ENCODE results near the gene IQGAP2.
"Not testable (repeated sequence)": the region's sequence is repeated elsewhere in the genome, so short reads cannot be mapped to it uniquely, and the experiment has no call there.

IQGAP2 gene

DNA sequence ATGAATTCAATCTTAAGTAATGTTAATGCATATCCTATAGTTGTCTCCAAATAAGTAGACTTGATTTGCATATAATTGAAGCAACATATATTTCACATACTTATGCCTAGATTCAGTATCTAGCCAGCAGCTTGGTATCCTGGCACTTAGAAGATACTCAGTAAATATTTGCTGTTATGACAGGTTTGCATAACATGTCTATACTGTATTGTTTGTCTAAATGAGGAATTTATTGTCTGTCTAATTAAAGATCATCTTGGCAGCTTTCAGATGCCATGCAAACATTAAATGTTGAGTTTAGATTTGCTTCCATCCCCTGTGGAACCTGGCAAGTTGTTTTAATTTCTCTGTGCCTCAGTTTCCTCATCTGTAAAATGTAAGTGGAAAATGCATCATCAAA is 9.4 kb downstream of the IQGAP2 start:
- no peak for DNase-seq (ENCODE audit: low read depth in 2 of 2)

DNA sequence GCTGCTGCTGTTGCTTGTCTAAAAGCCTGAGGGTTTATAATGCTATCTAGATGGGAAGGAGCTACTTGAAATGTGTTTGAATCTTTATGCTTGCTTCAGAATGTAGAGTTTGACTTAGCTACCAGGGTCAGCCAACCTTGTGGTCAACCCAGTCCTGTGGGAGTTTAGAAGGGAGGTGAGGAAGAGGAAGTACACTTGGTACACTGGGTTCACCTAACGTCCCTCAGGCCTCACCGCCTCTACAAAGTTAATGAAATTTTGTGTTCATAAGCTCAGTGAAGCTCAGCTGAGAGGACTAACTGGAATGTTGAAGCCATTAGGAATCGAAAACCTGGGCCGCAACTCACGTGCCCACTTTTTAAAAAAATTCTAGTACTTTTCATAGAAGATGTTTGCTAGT is 10.7 kb downstream of the IQGAP2 start:
- no peak for DNase-seq (ENCODE audit: low read depth in 2 of 2)

DNA sequence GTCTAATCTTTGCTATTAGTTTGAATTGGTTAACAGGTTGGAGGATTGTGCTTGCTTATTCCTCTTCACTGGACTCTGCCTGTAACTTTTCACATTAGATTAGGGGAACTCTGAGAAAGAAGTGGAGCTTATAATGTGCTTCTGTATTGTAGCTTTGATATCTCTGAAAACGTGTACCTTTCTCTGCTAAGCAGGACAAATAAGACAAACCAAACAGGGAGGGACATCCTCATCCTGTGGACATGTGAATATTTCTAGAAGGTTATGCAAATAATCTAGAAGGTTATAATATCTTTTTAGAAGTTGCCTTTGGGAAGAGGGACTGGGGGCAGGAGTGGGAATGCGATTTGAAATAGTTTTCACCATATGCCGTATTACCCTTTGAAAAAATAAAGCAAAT is 11.7 kb downstream of the IQGAP2 start:
- DNase-seq (ENCODE audit: low read depth in 2 of 2) = no peak

DNA sequence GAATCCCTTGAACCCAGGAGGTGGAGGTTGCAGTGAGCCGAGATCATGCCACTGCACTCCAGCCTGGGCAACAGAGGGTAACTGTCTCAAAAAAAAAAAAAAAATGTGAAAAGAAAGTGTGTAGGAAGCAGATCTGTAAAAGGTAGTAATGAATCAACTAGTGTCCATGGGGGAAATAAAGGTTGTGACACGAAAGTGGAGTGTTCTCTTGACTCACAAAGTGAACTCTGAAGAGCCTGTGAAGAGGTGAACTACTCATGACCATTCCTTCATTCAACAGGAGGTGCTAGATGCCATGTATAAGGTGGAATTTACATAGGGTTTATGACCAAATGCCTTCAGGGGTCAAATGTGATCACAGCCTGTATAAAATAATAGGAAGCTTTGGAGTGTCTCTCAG is 12.8 kb downstream of the IQGAP2 start:
- no peak for DNase-seq (ENCODE audit: low read depth in 2 of 2)

DNA sequence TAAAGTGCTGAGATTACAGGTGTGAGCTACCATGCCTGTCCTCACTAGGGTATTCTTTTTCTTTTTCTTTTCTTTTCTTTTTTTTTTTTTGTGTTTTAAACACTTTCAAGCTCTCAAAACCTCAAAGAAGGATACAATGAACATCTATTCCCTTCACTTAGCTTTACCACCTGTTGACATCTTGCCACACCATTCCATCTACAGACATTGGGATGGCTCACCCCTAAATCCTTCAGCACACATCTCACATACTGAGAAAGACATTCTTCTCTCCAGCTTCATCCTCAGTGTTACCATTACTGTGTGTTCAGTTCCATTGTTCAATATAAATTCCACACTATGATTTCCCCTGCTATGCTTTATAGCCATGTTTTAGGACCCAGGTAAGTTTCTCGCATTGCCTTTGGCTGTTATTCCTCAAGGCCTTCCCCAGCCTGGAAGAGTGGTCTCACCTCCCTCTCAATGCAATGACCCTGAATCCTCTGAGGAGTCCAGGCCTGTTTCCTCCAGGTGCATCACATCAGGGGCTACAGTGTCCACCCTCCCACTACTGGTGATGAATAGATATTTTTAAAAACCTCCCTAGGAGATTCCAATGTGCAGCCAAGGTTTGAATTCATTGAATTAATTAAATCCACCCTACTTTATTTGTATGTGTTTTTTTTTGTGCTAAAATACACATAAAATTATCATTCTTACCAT is 16.7 kb downstream of the IQGAP2 start:
- no peak for DNase-seq (ENCODE audit: low read depth in 2 of 2)

DNA sequence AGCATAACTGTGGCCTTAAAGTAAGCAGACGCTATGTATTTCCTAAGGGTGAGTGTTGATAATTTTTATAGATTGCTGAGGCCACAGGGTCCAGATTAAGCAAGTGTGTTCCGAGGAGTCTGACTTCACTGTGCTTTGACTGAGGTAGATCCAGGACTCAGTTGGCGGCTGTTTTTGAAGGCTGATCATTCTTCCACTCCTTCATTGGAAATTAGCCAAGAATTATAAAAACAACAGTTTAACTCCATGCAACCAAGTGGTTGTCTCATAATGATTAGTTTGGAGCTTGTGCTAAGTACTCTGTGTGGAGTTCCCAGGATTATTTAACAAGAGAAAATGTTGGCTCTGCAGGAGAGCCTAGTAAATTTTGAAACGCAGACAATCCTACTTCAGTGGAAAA is 19.1 kb downstream of the IQGAP2 start:
- DNase-seq (ENCODE audit: low read depth in 2 of 2) = no peak

DNA sequence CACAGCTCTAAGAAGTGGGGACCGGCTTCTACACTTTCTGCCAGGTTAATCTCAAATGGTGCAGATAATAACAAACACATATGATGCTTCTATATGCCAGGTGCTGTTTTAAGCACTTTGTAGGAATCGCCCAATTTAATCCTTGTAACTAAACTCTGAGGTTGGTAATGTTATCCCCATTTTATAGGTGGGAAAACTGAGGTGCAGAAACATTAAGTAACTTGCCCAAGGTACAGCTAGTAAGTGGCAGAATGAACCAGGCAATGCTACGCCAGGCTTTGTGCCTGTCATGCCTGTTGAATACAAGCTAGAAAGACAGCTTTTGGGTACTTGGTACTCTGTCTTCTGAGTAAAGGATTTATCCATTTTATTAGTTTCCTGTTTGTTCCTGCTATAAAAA is 19.7 kb downstream of the IQGAP2 start:
- no peak for DNase-seq (ENCODE audit: low read depth in 2 of 2)

DNA sequence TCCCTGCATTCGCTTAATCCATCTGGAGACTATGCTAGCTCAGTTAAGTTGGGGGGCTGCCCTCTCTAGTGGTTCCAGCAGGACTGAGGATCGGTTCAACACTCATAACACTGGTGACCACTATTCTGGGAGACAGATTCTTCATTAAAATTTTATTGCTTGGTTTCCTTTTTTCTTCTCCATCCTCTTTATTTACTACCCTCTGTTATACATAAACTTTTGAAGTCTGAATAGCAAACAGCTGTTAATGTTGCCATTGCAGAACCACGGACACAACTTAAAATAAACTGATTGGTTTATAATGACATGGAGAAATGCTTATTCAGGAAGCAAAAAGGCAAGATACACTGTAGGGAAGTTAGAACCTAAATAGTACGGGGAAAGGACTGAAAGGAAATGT is 22.1 kb downstream of the IQGAP2 start:
- DNase-seq (ENCODE audit: low read depth in 2 of 2) = no peak

DNA sequence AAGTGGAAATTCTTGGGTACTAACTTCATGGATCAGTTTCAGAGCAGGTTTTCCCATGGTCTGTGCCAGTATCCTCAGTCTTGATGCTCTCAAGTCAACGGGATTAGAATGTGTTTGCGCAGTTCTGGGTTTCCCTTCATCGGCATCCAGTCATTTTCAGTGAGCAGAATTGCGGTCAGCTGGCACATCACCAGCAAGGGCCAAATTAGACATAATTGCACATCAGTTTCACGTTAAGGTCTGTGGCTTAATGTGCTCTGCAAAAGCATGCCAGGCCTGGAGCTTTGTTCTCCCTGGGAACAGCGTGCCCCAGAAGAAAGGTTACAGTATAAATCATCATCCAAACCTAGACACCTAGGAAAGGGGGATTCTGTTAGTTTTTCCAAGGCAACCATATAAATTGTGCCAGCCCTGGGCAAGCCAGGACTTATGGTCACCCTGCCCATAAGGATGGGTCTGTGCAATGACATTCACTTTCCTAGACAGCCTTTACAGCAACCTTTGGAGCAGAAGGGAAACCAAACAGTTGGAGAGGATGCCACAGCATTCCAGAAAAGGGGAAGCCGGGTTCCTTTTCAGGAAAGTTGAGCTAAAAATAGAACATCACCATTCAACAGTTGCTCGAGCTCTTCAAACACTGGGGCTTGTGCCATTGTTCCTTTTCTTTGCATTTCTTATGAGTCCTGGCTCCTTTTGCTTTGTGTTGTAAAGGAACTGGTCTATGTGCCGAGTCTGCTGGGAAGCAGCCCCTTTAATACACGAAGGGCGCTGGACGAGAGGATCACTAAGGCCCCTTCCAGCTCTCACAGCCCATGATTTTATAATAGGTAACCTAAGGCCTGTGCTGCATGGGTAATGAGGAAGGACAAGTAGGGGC is 23.1 kb downstream of the IQGAP2 start:
- no peak for DNase-seq (ENCODE audit: low read depth in 2 of 2)

DNA sequence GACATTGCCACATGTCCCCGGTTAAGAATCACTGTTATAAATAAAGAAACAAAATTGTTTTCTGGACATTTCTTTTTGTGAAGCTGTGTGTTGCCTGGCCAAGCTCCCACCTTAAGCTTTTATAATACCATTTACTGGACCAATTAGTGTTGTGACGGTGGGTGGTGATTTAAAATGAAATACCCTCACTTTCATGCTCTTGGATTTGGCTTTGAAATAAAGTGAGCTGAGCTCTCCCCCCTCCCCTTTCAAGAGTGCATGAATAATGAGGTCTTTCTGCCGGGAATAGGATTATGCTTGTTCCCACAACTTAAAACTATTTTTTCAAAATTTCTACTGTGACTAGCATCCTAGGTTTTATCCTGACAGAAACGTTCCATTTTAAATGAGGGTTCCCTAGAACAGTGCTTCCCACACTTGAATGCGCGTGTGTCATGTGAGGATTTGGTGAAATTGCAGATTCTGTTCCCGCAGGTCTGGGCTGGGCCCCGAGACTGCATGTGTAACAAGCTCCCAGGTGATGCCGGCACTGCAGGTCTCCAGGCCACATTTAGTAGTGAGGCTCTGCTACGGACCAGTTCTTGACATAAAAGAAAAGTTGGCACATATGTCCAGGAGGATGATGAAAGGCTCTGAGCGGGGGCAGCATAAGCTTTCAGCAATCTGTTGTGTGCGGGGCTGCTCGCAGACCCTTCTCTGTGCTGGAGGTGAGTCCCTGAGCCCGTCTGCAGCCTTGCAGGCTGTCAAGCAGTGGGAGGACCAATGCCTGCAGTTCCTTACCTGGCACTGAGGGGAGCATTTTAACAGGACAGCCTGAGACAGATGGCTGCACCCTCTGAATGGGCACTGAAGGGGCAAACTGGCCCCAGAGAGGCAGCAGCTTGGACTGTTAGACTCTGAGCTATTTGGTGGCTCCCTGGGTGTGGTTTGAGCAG is 24.4 kb downstream of the IQGAP2 start:
- no peak for DNase-seq (ENCODE audit: low read depth in 2 of 2)

DNA sequence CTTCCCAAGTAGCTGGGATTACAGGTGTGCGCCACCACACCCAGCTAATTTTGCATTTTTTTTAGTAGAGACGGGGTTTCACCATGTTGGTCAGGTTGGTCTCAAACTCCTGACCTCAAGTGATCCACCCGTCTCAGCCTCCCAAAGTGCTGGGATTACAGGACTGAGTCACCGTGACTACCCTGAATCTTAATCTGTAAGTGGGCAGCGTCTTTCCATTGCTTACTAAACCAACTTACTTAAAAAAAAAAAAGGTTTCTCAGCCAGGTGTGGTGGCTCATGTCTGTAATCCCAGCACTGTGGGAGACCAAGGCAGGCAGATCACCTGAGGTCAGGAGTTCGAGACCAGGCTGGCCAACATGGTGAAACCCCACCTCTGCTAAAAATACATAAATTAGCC is 25.5 kb downstream of the IQGAP2 start:
- DNase-seq (ENCODE audit: low read depth in 2 of 2) = not testable (repeated sequence)

DNA sequence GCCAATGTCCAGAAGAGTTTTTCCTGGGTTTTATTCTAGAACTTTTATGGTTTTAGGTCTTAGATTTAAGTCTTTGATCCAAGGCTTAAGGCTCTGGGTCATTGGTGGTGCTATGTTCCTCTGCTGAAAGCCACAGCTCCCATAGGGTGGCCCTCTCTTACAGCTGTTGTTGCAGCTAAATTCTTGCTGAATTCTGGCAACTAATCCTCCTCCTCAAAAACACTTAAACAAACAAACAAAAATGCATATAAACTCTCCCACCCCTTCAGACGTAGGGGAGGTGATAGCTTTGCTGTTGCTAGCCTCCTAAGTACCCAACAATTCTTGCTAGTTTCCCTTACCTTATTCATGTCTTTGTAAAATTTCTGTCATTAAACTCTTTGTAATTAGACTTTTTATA is 30.2 kb downstream of the IQGAP2 start:
- no peak for DNase-seq (ENCODE audit: low read depth in 2 of 2)

DNA sequence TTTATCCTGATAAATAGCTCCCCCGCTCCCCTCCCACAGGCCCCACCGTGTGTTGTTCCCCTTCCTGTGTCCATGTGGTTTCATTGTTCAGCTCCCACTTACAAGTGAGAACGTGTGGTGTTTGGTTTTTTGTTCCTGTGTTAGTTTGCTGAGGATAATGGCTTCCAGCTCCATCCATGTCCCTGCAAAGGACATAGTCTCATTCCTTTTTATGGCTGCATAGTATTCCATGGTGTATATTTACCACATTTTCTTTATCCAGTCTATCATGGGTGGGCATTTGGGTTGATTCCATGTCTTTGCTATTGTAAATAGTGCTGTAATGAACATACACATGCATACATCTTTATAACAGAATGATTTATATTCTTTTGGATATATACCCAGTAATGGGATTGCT is 34.4 kb downstream of the IQGAP2 start:
- not testable (repeated sequence) for DNase-seq (ENCODE audit: low read depth in 2 of 2)

DNA sequence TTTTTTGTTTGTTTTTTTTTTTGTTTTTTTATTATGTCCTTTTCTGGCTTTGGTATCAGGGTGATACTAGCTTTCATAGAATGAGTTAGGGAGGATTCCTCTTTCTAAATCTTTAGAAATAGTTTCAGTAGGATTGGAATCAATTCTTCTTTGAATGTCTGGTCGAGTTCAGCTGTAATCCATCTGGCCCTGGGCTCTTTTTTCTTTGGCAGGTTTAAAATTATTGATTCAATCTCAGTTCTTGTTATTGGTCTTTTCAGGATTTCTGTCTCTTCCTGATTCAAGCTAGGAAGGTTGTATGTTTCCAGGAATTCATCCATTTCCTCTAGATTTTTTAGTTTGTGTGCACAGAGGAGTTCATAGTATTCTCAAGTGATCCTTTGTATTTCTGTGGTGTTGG is 34.9 kb downstream of the IQGAP2 start:
- DNase-seq (ENCODE audit: low read depth in 2 of 2) = no peak

DNA sequence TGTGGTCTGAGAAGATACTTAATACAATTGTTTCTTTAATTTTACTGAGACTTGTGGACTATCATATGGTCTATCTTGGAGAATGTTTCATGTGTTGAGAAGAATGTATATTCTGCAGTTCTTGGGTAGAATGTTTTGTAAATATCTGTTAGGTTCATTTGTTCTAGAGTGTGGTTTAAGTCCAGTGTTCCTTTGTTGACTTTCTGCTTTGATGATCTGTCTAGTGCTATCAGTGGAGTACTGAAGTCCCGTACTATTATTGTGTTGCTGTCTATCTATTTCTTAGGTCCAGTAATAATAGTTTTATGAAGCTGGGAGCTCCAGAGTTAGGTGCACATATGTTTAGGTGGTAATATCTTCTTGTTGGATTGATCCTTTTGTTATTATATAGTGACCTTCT is 36.1 kb downstream of the IQGAP2 start:
- no peak for DNase-seq (ENCODE audit: low read depth in 2 of 2)

DNA sequence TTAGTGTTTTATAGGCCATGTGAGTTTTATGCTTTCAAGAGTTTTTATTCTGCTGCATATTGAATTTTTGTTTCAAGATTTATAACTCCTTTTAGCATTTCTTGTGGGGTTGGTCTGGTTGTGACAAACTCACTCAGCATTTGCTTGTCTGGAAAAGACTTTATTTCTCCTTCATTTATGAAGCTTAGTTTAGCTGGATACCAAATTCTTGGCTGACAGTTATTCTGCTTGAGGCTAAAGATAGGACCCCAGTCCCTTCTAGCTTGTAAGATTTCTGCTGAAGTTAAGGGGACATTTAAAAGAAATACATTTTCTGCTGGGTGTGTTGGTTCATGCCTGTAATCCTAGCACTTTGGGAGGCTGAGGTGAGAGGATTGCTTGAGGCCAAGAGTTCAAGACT is 36.8 kb downstream of the IQGAP2 start:
- no peak for DNase-seq (ENCODE audit: low read depth in 2 of 2)

DNA sequence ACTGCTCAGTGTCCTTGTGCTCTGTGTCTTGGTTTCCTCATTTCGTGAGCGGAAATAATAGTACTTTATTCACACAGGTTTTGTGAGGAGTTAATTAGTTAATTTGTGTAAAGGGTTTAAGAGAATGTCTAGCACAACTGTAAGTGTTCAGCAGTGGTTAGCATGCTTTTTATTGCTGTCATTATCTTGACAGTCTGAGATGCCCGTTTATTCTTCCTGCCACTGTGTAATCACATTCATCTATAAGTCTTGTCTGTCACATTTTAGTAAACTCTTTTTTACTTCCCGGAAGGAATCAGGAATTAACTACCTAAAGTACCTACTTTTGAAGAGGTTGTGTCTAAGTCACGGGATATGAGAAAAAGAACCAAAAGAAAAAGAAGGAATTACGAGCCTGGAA is 38.0 kb downstream of the IQGAP2 start:
- no peak for DNase-seq (ENCODE audit: low read depth in 2 of 2)

DNA sequence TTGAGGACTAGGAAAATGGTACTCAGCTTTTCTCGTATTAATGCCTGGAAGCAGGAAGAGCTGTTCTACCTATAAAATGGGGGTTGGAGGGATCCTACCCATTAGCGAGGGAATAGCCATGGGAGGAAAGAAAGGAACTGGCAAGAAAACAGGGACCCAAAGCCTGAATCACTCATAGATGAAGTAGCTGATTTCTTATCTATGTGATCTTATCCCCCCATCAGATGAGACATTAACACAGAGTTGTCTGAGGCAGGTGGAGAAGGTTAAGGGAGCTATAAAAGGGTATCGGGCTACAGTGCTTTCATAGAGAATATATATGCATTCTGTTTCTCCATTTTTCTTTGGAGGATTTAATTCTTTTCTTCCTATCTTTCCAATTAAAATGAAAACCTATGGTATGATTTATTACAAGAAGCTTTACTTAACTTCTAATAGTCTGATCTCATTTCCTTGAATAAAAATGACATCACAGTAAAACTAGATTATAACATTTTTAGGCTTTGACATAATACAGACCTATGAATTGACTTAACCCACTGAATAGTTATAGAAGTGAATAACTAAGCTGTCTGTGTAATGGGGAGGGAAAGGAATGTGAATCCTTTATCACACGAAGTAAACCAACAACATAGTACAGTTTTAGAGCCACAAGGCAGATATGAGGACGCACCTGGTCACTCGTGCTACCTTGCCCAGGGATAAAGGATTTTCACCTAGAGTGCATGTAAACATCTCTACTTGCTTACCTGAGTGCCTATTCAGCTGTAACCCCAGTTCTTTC is 39.0 kb downstream of the IQGAP2 start:
- no peak for DNase-seq (ENCODE audit: low read depth in 2 of 2)

DNA sequence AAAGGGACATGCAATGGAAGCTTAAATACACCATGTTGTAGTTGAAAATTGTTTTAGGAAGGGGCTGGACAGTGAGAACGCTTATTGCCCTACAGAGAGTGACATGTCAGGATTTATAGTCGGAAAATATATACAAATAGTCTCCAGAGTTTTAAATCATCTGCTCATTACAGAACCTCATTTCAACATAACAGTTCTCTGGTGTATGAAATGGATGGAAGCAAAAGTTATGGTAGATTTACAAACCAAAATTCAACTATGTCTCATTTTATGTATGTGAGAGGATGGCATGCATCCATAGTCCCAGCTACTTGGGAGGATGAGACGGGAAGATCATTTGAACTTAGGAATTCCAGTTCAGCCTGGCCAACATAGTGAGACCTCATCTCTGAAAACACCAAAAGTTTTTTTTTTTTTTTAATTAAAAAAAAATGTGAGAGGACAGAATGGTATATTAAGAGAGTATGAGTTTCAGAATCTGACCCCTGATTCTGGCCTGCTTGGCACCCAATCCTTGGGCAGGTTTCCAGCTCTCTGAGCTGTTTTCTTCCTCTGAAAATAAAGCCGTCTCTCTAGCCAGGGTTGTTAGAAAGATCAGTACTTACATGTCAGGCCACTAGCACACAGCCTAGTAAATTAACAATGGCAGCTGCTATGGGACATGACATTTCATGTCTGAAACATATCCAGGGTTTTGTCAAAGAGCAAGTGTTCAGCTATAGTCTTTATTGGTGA is 40.1 kb downstream of the IQGAP2 start:
- no peak for DNase-seq (ENCODE audit: low read depth in 2 of 2)

DNA sequence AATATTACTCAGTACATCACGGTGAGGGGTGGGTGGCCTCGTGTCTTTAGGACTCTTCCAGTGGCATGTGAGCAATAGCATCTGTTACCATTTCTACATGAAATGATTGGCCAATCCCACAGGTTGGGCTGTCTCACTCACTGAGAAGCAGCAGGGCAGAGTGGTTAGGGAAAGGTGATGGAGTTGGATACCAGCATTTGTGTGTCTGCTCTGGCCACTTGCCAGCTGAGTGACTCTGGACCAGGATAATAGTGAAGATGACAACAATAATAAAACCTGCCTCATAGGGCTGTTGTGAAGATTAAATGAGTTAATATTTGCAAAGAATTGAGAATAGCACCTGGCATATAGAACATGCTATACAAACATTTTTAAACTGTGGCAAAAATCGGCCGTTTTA is 42.0 kb downstream of the IQGAP2 start:
- DNase-seq (ENCODE audit: low read depth in 2 of 2) = no peak

DNA sequence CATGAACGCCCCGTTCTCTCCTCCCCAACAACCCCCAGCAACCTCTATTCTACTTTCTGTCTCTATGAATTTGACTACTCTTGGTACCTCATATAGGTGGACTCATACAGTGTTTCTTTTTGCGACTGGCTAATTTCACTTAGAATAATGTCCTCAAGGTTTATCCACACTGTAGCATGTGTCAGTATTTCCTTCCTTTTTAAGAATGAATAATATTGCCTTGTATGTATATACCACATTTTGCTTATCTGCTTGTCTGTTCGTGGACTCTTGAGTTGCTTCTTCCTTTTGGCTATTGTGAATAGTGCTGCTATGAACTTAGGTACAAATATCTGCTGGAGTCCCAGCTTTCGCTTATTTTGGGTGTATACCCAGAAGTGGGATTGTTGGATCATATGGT is 42.7 kb downstream of the IQGAP2 start:
- DNase-seq (ENCODE audit: low read depth in 2 of 2) = no peak
